B cell (primary cell): ENCODE results near the gene MAFB. TPM values are rescaled to one million over a fixed set of nuclear protein-coding genes. Genes with fewer than 3 reads are reported as not detected.

Source experiments
- ATAC-seq: fragments of 200-7000 bp; cut with Tn5 transposase; one replicate; pipeline ENCODE4 v1.10.0; 2021; ENCODE audit warnings: low read depth, mild to moderate bottlenecking, moderate number of reproducible peaks, moderate library complexity
- CTCF ChIA-PET: fragments of 350-600 bp; sonication (Branson Sonifier 250); formaldehyde crosslinking; loops from one replicate; lab custom pipeline; 2021; ENCODE audit warnings: antibody characterized with exemption, inconsistent platforms; lab: Charles Lee
- POLR2A ChIA-PET: fragments of 350-600 bp; sonication (Branson Sonifier 250); formaldehyde crosslinking; loops from one replicate; lab custom pipeline; 2021; ENCODE audit warnings: antibody characterized with exemption; lab: Charles Lee
- DNase-seq: peaks from one replicate; pipeline ENCODE4 v3.0.0; 2013
- H2AFZ ChIP-seq: 2 replicates; pipeline ENCODE4 v1.6.1; 2012; ENCODE audit warnings: mild to moderate bottlenecking, low read depth, low read length; ENCODE audit not compliant: insufficient read depth, poor library complexity, severe bottlenecking
- H3K27ac ChIP-seq, 2 donors: 1 replicate in 1 of 2; 2 replicates in 1 of 2; pipeline ENCODE4 v1.5.1; 2012 to 2013; ENCODE audit warnings: low read length in 2 of 2, mild to moderate bottlenecking in 2 of 2, moderate library complexity in 1 of 2
- H3K27me3 ChIP-seq, 4 experiments: fragments of 200-600 bp in 1 of 4; sonication (generic) in 1 of 4; replicated peaks in 1 of 4; 1 replicate in 2 of 4; 2 replicates in 2 of 4; pipeline versions ENCODE4 v1.6.1 to v1.7.0; 2013 to 2016; ENCODE audit warnings: low read length in 3 of 4, mild to moderate bottlenecking in 2 of 4, mixed read lengths in 1 of 4, moderate library complexity in 1 of 4; ENCODE audit not compliant: insufficient read depth in 4 of 4, control insufficient read depth in 3 of 4; ENCODE audit errors: control extremely low read depth in 1 of 4
- H3K36me3 ChIP-seq, 2 experiments: replicated peaks in 1 of 2; 1 replicate in 1 of 2; 2 replicates in 1 of 2; pipeline versions ENCODE4 v1.6.1 to v1.7.1; 2013; ENCODE audit warnings: low read length in 1 of 2; ENCODE audit not compliant: insufficient read depth in 2 of 2, control insufficient read depth in 1 of 2; ENCODE audit errors: control extremely low read depth in 1 of 2, extremely low read depth in 1 of 2
- H3K4me1 ChIP-seq, 2 donors: fragments of 200-600 bp in 1 of 2; sonication (generic) in 1 of 2; 1 replicate in 1 of 2; 2 replicates in 1 of 2; pipeline versions ENCODE4 v1.5.1 to v1.6.1; 2013 to 2017; ENCODE audit warnings: low read length in 2 of 2; ENCODE audit not compliant: control insufficient read depth in 2 of 2, insufficient read depth in 2 of 2
- H3K4me2 ChIP-seq: replicated peaks from 2 replicates; pipeline ENCODE3; 2012; ENCODE audit warnings: mild to moderate bottlenecking, low read depth, low read length; ENCODE audit not compliant: poor library complexity, severe bottlenecking
- H3K4me3 ChIP-seq, 5 experiments: fragments of 200-600 bp in 1 of 5; sonication (generic) in 1 of 5; 1 replicate in 3 of 5; 2 replicates in 2 of 5; pipeline versions ENCODE4 v1.5.1 to v1.7.0; 2011 to 2016; ENCODE audit warnings: low read length in 4 of 5, mild to moderate bottlenecking in 4 of 5, low read depth in 2 of 5, control low read depth in 1 of 5, moderate library complexity in 1 of 5; ENCODE audit not compliant: insufficient read depth in 1 of 5; ENCODE audit errors: control extremely low read depth in 1 of 5, extremely low read depth in 1 of 5
- H3K79me2 ChIP-seq: fragments of 200-600 bp; sonication (generic); one replicate; pipeline ENCODE4 v1.6.0; 2016; ENCODE audit warnings: low read length; ENCODE audit not compliant: control insufficient read depth, insufficient read depth
- H3K9ac ChIP-seq: fragments of 200-600 bp; sonication (generic); 2 replicates; pipeline ENCODE4 v1.6.1; 2017; ENCODE audit warnings: mild to moderate bottlenecking, low read length, moderate library complexity
- H3K9me3 ChIP-seq, 3 donors: one replicate each; pipeline versions ENCODE4 v1.6.1 to v1.7.1; 2013; ENCODE audit warnings: low read length in 2 of 3; ENCODE audit not compliant: control insufficient read depth in 2 of 3, insufficient read depth in 1 of 3; ENCODE audit errors: control extremely low read depth in 1 of 3
- H4K20me1 ChIP-seq: 2 replicates; pipeline ENCODE4 v1.6.0; 2012; ENCODE audit warnings: mild to moderate bottlenecking, low read length; ENCODE audit not compliant: insufficient read depth, control insufficient read depth, poor library complexity, severe bottlenecking
- H3K27ac Mint-ChIP-seq: one replicate; pipeline ENCODE4 v1.8.0; 2021; ENCODE audit warnings: mixed read lengths
- H3K27me3 Mint-ChIP-seq: one replicate; pipeline ENCODE4 v1.8.0; 2021; ENCODE audit warnings: mixed read lengths
- H3K4me1 Mint-ChIP-seq: one replicate; pipeline ENCODE4 v1.8.0; 2021; ENCODE audit warnings: mixed read lengths
- H3K4me3 Mint-ChIP-seq: one replicate; pipeline ENCODE4 v1.8.0; 2021; ENCODE audit warnings: mixed read lengths
- H3K9me3 Mint-ChIP-seq: one replicate; pipeline ENCODE4 v1.8.0; 2022; ENCODE audit warnings: mixed read lengths; ENCODE audit not compliant: insufficient read depth
- CTCF ChIP-seq: fragments of 200-600 bp; IDR thresholded peaks from one replicate; pipeline ENCODE4 v1.8.0; 2022; ENCODE audit warnings: antibody characterized with exemption, mild to moderate bottlenecking
- EZH2 ChIP-seq: IDR thresholded peaks from 2 replicates; pipeline ENCODE4 v1.6.1; 2012; ENCODE audit warnings: borderline replicate concordance, low read depth, mild to moderate bottlenecking, moderate library complexity, low read length; ENCODE audit not compliant: insufficient read depth, poor library complexity, severe bottlenecking
- WGBS: methylation state at CpG from one replicate; pipeline ENCODE4 v1.1.5; 2013; ENCODE audit warnings: missing lambda C conversion rate; ENCODE audit not compliant: insufficient coverage; 5-methylcytosine and 5-hydroxymethylcytosine counted together
- intact Hi-C: fragments of 100-400 bp; cut with micrococcal nuclease; formaldehyde crosslinking; loops from one replicate; pipeline ENCODE4 v1.10.0; 2022
- polyA plus RNA-seq: library from polyadenylated mRNA; depleted of rRNA; stranded (reverse); fragments of >200 nt; gene quantifications from 2 replicates; pipeline ENCODE4 v1.2.3, GENCODE V29; 2012
- total RNA-seq, 2 donors: library from RNA; stranded (reverse); fragments of 120-200 nt in 1 of 2; gene quantifications; 1 replicate in 1 of 2; 2 replicates in 1 of 2; pipeline versions ENCODE4 v1.2.3 to v1.2.4, GENCODE V29; 2013 to 2022

The MAFB gene
- total and polyA plus RNA-seq, 2 donors (not counting 1 experiment from before 2014, with no cell fraction given) = 1.6 to 1.8 TPM

GRCh38 chr20:40715491-40715890 is 26.5 kb upstream of the MAFB start:
- ATAC-seq (no peak), DNase-seq (no peak)
- no peaks in the 10 kb centered on the region for H3K4me1 ChIP-seq
- no peaks in the 10 kb centered on the region for H4K20me1 ChIP-seq
- no peaks in the 10 kb centered on the region for H3K9me3 Mint-ChIP-seq
- no peak overlapping the region for H3K4me3 ChIP-seq
- 100% methylated on average over 1 of the region's 3 CpGs for WGBS
- no peak overlapping the region for H3K4me3 Mint-ChIP-seq
- H3K36me3 ChIP-seq = no peaks in the 10 kb centered on the region
- no peak overlapping the region for H3K4me2 ChIP-seq
- H3K27me3 ChIP-seq = peaks cover 0 to 9% (median 0%) of the 10 kb centered on the region in 4 experiments
- intact Hi-C loops = no loop called here
- H3K4me1 Mint-ChIP-seq = no peaks in the 10 kb centered on the region
- no peaks in the 10 kb centered on the region for H3K9me3 ChIP-seq
- TF ChIP-seq EZH2 (no peak), CTCF (no peak)
- ChIA-PET CTCF (no interaction called here), POLR2A (no interaction called here)
- no peak overlapping the region for H3K9ac ChIP-seq
- H2AFZ ChIP-seq = no peak overlapping the region
- H3K27ac Mint-ChIP-seq = no peak overlapping the region
- H3K27me3 Mint-ChIP-seq = peaks cover 39% of the 10 kb centered on the region
- H3K27ac ChIP-seq = no peak overlapping the region
- H3K79me2 ChIP-seq = no peaks in the 10 kb centered on the region

GRCh38 chr20:40714916-40715315 is 25.9 kb upstream of the MAFB start:
- Mint-ChIP-seq H3K4me1 (no peaks in the 10 kb centered on the region), H3K9me3 (no peaks in the 10 kb centered on the region), H3K27ac (no peak overlapping the region), H3K27me3 (peaks cover 39% of the 10 kb centered on the region), H3K4me3 (no peak overlapping the region)
- Histone ChIP-seq H3K4me1 (no peaks in the 10 kb centered on the region), H3K9ac (no peak overlapping the region), H3K27ac (no peak overlapping the region), H4K20me1 (no peaks in the 10 kb centered on the region), H3K36me3 (no peaks in the 10 kb centered on the region), H3K79me2 (no peaks in the 10 kb centered on the region), H3K9me3 (no peaks in the 10 kb centered on the region), H3K4me3 (no peak overlapping the region), H3K27me3 (peaks cover 0 to 9% (median 0%) of the 10 kb centered on the region in 4 experiments), H3K4me2 (no peak overlapping the region), H2AFZ (no peak overlapping the region)
- CTCF ChIA-PET = no interaction called here
- no peak for ATAC-seq
- DNase-seq = no peak
- intact Hi-C loops = no loop called here
- POLR2A ChIA-PET = no interaction called here
- no peak for TF ChIP-seq CTCF
- no peak for TF ChIP-seq EZH2
- WGBS = 100% methylated on average over 1 of the region's 3 CpGs
